Astrocyte (in vitro differentiated cells and primary cell): ENCODE results near the gene CLIP4. TPM values are rescaled to one million over a fixed set of nuclear protein-coding genes. Genes with fewer than 3 reads are reported as not detected.

Experiments used
- DNase-seq: peaks from one replicate; pipeline ENCODE4 v3.0.0-alpha.2; 2010; ENCODE audit warnings: low read depth
- FAIRE-seq: peaks from 2 replicates; lab custom pipeline; 2011; peaks lifted over from hg19 to GRCh38; lab: Jason Lieb, UNC
- H2AFZ ChIP-seq: 2 replicates; pipeline ENCODE4 v1.6.0; 2012; ENCODE audit warnings: low read depth, low read length, inconsistent platforms
- H3K27ac ChIP-seq: 2 replicates; pipeline ENCODE4 v1.5.1; 2011; ENCODE audit warnings: low read depth, low read length, inconsistent platforms
- H3K27me3 ChIP-seq: 2 replicates; pipeline ENCODE4 v1.6.0; 2011; ENCODE audit warnings: low read length, inconsistent platforms; ENCODE audit not compliant: insufficient read depth
- H3K36me3 ChIP-seq: 2 replicates; pipeline ENCODE4 v1.5.1; 2011; ENCODE audit warnings: low read length, inconsistent platforms; ENCODE audit not compliant: insufficient read depth
- H3K4me1 ChIP-seq: 2 replicates; pipeline ENCODE4 v1.5.1; 2011; ENCODE audit warnings: low read length, inconsistent platforms; ENCODE audit not compliant: insufficient read depth
- H3K4me2 ChIP-seq: 2 replicates; pipeline ENCODE4 v1.6.0; 2012; ENCODE audit warnings: low read length, inconsistent platforms
- H3K4me3 ChIP-seq: 2 replicates; pipeline ENCODE4 v1.5.1; 2011; ENCODE audit warnings: low read depth, mild to moderate bottlenecking, low read length, inconsistent platforms; ENCODE audit not compliant: insufficient read depth
- H3K79me2 ChIP-seq: 2 replicates; pipeline ENCODE4 v1.6.0; 2012; ENCODE audit warnings: mild to moderate bottlenecking, low read length, inconsistent platforms; ENCODE audit not compliant: insufficient read depth
- H3K9ac ChIP-seq: 2 replicates; pipeline ENCODE4 v1.6.0; 2012; ENCODE audit warnings: mild to moderate bottlenecking, low read length, inconsistent platforms
- H3K9me3 ChIP-seq: 2 replicates; pipeline ENCODE4 v1.5.1; 2012; ENCODE audit warnings: low read depth, mild to moderate bottlenecking, low read length, inconsistent platforms; ENCODE audit not compliant: insufficient read depth
- H4K20me1 ChIP-seq: 2 replicates; pipeline ENCODE4 v1.6.0; 2012; ENCODE audit warnings: low read length, inconsistent platforms; ENCODE audit not compliant: insufficient read depth
- H3K27ac Mint-ChIP-seq: one replicate; pipeline ENCODE4 v1.8.0; 2021; ENCODE audit warnings: mild to moderate bottlenecking, mixed read lengths; ENCODE audit not compliant: unreplicated experiment
- H3K27me3 Mint-ChIP-seq: one replicate; pipeline ENCODE4 v1.8.0; 2021; ENCODE audit warnings: low read depth, mixed read lengths; ENCODE audit not compliant: unreplicated experiment
- H3K36me3 Mint-ChIP-seq: one replicate; pipeline ENCODE4 v1.8.0; 2021; ENCODE audit warnings: low read depth, mixed read lengths; ENCODE audit not compliant: unreplicated experiment
- H3K4me1 Mint-ChIP-seq: one replicate; pipeline ENCODE4 v1.8.0; 2021; ENCODE audit warnings: low read depth, mixed read lengths; ENCODE audit not compliant: unreplicated experiment
- H3K4me3 Mint-ChIP-seq: one replicate; pipeline ENCODE4 v1.8.0; 2021; ENCODE audit warnings: mild to moderate bottlenecking, moderate library complexity, mixed read lengths; ENCODE audit not compliant: unreplicated experiment
- H3K9me3 Mint-ChIP-seq: one replicate; pipeline ENCODE4 v1.8.0; 2021; ENCODE audit warnings: mild to moderate bottlenecking, mixed read lengths; ENCODE audit not compliant: unreplicated experiment
- CTCF ChIP-seq: IDR thresholded peaks from 2 replicates; pipeline ENCODE4 v1.5.1; 2011; ENCODE audit warnings: low read depth, mild to moderate bottlenecking, inconsistent platforms, low read length, moderate library complexity; ENCODE audit not compliant: insufficient read depth
- EZH2 ChIP-seq: IDR thresholded peaks from 2 replicates; pipeline ENCODE4 v1.6.1; 2012; ENCODE audit warnings: mild to moderate bottlenecking, low read length, inconsistent platforms; ENCODE audit not compliant: insufficient read depth
- total RNA-seq: library from RNA; stranded (reverse); gene quantifications from 2 replicates; pipeline ENCODE4 v1.2.1, GENCODE V29; 2021

Gene CLIP4
- total RNA-seq, 1 donor from 2014 or later, result 18.4 TPM

GRCh38 chr2:29115797-29116781, 874 bp downstream of the CLIP4 start:
- FAIRE-seq, result peak; percentile 70

GRCh38 chr2:29117636-29118303, 2.6 kb downstream of the CLIP4 start:
- H4K20me1 ChIP-seq, result no peaks in the 10 kb centered on the region
- H3K79me2 ChIP-seq, result peaks cover 62% of the 10 kb centered on the region
- no peaks in the 10 kb centered on the region for H3K9me3 ChIP-seq
- H3K36me3 Mint-ChIP-seq, result peaks cover 7% of the 10 kb centered on the region
- peak overlapping the region; percentile 98 for H3K4me2 ChIP-seq
- no peaks in the 10 kb centered on the region for H3K36me3 ChIP-seq
- peaks cover 43% of the 10 kb centered on the region for H3K4me1 ChIP-seq
- no peak overlapping the region for H2AFZ ChIP-seq
- H3K4me3 ChIP-seq, result peak overlapping the region; percentile 26
- H3K27ac Mint-ChIP-seq, result peak overlapping the region; percentile 59
- H3K4me1 Mint-ChIP-seq, result peaks cover 41% of the 10 kb centered on the region
- no peak for FAIRE-seq
- H3K27ac ChIP-seq, result peak overlapping the region; percentile 85
- no peaks in the 10 kb centered on the region for H3K27me3 ChIP-seq
- DNase-seq, result peak; percentile 85
- peak overlapping the region; percentile 54 for H3K4me3 Mint-ChIP-seq
- H3K9me3 Mint-ChIP-seq, result no peaks in the 10 kb centered on the region
- TF ChIP-seq CTCF, result no peak
- no peak for TF ChIP-seq EZH2
- H3K27me3 Mint-ChIP-seq, result no peaks in the 10 kb centered on the region
- H3K9ac ChIP-seq, result peak overlapping the region; percentile 93

More at GRCh38 chr2:29115797-29116781, 874 bp downstream of the CLIP4 start:
- Histone ChIP-seq H3K4me2 (peak overlapping the region; percentile 98), H3K27ac (peak overlapping the region; percentile 85), H3K4me1 (peaks cover 44% of the 10 kb centered on the region), H3K9me3 (no peaks in the 10 kb centered on the region), H4K20me1 (no peaks in the 10 kb centered on the region), H3K4me3 (peak overlapping the region; percentile 83), H3K27me3 (no peaks in the 10 kb centered on the region), H3K79me2 (peaks cover 50% of the 10 kb centered on the region), H3K9ac (peak overlapping the region; percentile 93), H2AFZ (peak overlapping the region; percentile 67), H3K36me3 (no peaks in the 10 kb centered on the region)
- peaks cover 45% of the 10 kb centered on the region for H3K4me1 Mint-ChIP-seq
- peak overlapping the region; percentile 92 for H3K4me3 Mint-ChIP-seq
- TF ChIP-seq CTCF, result no peak
- peak overlapping the region; percentile 98 for H3K27ac Mint-ChIP-seq
- no peaks in the 10 kb centered on the region for H3K9me3 Mint-ChIP-seq
- peak; percentile 77 for DNase-seq
- H3K36me3 Mint-ChIP-seq, result peaks cover 2% of the 10 kb centered on the region
- H3K27me3 Mint-ChIP-seq, result no peaks in the 10 kb centered on the region
